ENCODE results near the gene ARMC6. TPM values are rescaled to one million over a fixed set of nuclear protein-coding genes. Genes with fewer than 3 reads are reported as not detected.

The ARMC6 gene
- total RNA-seq, 1 experiment from 2014 or later = 66.5 TPM

DNA sequence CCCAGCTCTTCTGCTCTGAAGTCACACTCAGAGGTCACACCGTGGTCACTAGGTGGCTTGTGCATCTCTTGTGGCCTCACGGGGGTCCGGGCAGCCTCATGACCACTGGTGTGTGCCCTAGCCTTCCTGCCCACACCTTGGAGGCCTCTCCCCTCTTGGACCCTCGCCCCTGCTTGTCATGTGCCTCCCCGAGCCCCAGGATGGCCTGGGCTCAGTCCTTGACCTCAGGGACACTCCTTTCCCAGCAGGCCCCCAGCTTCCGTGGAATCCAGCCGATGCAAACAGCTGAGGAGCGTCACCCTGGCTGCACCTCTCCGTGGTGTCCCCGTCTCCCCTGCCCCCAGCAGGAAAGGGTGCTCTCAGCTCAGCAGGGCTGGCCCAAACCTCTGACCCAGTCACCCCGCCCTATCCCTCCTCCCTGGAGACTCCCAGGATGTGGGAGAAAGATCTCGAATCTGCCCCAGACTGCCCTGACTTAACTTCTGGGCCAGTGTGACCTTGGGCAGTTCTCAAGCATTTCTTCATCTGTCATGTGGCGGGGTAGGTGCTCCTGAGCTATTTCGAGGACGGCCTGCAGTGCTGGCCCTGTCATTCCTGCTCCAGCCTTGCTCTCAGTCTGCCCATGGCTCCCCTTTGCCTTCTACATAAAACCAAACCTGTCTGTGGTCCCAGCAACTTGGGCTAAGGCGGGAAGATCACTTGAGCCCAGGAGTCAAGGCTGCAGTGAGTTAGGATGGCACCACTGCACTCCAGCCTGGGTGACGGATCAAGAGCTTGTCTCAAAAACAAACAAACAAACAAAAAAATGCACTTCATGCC lies 25.8 kb downstream of the ARMC6 start:
- Histone ChIP-seq H2BK12ac (ENCODE audit: insufficient read length, low read depth, low read length) (no peak overlapping the region), H3K23me2 (ENCODE audit: insufficient read length, low read depth, low read length, poor library complexity, severe bottlenecking) (peaks cover 4% of the 10 kb centered on the region), H3K4me1 (ENCODE audit: insufficient read depth, low read length) (no peaks in the 10 kb centered on the region), H2BK120ac (ENCODE audit: low read depth, low read length, poor library complexity, severe bottlenecking) (no peak overlapping the region), H3K56ac (ENCODE audit: insufficient read length, low read depth, low read length) (no peak overlapping the region), H3K14ac (ENCODE audit: insufficient read depth, low read length) (no peak overlapping the region), H3K79me1 (ENCODE audit: insufficient read depth, low read depth, low read length, poor library complexity, severe bottlenecking) (no peaks in the 10 kb centered on the region), H3K23ac (ENCODE audit: insufficient read length, low read depth, low read length) (no peak overlapping the region), H2BK5ac (ENCODE audit: insufficient read length, low read length) (no peak overlapping the region), H4K8ac (replicated peaks; ENCODE audit: insufficient read length, low read depth, low read length) (no peak overlapping the region), H3K27ac (ENCODE audit: insufficient read length, low read depth, low read length) (no peak overlapping the region), H4K20me1 (ENCODE audit: control insufficient read depth, insufficient read depth, insufficient read length) (no peaks in the 10 kb centered on the region), H2BK20ac (ENCODE audit: low read depth, low read length, poor library complexity, severe bottlenecking) (no peak overlapping the region), H3K27me3 (ENCODE audit: insufficient read depth, low read length) (no peaks in the 10 kb centered on the region; the same call in 1 of the 2 replicates), H4K91ac (ENCODE audit: insufficient read length, low read depth, low read length) (no peak overlapping the region), H3K9me3 (ENCODE audit: control insufficient read depth, low read depth, low read length) (no peaks in the 10 kb centered on the region), H3K4ac (ENCODE audit: low read depth, low read length) (no peak overlapping the region), H3K18ac (ENCODE audit: insufficient read length, low read depth, low read length) (no peak overlapping the region), H3K79me2 (ENCODE audit: insufficient read depth, low read length) (no peaks in the 10 kb centered on the region), H2AK5ac (ENCODE audit: insufficient read length, low read length) (no peak overlapping the region), H3K4me2 (ENCODE audit: insufficient read depth, insufficient read length, low read length) (no peak overlapping the region), H2AFZ (ENCODE audit: low read length) (no peak overlapping the region), H3K9ac (ENCODE audit: extremely low read depth, insufficient read length, low read length) (no peak overlapping the region), H4K5ac (ENCODE audit: insufficient read length, low read depth, low read length) (no peak overlapping the region), H3T11ph (ENCODE audit: low read length) (no peak overlapping the region), H2BK15ac (ENCODE audit: low read depth, low read length) (no peak overlapping the region)
- Mint-ChIP-seq H3K27ac (no peak overlapping the region), H3K27me3 (ENCODE audit: low read depth) (peaks cover 3% of the 10 kb centered on the region), H3K9me3 (no peaks in the 10 kb centered on the region; a peak in 1 of 5 replicates), H3K4me3 (no peak overlapping the region), H3K4me1 (peaks cover 11 to 12% of the 10 kb centered on the region in 2 experiments), H3K36me3 (ENCODE audit: insufficient read depth in 1 of 3, low read depth in 3 of 3) (peaks cover 23 to 61% (median 43%) of the 10 kb centered on the region in 3 experiments)
- no CpG with 5 or more reads among the region's 17 CpGs for WGBS (ENCODE audit: extremely low coverage, insufficient read length, low lambda C conversion rate)
- no peak for DNase-seq
- TF ChIP-seq, protein P1, sequence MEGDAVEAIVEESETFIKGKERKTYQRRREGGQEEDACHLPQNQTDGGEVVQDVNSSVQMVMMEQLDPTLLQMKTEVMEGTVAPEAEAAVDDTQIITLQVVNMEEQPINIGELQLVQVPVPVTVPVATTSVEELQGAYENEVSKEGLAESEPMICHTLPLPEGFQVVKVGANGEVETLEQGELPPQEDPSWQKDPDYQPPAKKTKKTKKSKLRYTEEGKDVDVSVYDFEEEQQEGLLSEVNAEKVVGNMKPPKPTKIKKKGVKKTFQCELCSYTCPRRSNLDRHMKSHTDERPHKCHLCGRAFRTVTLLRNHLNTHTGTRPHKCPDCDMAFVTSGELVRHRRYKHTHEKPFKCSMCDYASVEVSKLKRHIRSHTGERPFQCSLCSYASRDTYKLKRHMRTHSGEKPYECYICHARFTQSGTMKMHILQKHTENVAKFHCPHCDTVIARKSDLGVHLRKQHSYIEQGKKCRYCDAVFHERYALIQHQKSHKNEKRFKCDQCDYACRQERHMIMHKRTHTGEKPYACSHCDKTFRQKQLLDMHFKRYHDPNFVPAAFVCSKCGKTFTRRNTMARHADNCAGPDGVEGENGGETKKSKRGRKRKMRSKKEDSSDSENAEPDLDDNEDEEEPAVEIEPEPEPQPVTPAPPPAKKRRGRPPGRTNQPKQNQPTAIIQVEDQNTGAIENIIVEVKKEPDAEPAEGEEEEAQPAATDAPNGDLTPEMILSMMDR (conservative IDR thresholded peaks at IDR 0.05) = no peak
